Stomach (tissue), 4 donors: Measurements from ENCODE around the gene CCDC124.
"Not testable (repeated sequence)": the region's sequence is repeated elsewhere in the genome, so short reads cannot be mapped to it uniquely, and the experiment has no call there.

ENCODE experiments used
- CTCF ChIP-seq, 7 experiments: fragments of 450-650 bp in 4 of 7; fragments of 200-600 bp in 3 of 7; sonication (generic) in 3 of 7; IDR thresholded peaks; one replicate each; pipeline ENCODE4 v1.5.1; 2016 to 2019; ENCODE audit warnings: antibody characterized with exemption in 7 of 7, control low read depth in 2 of 7, mild to moderate bottlenecking in 1 of 7
- POLR2A ChIP-seq, 4 donors: fragments of 450-650 bp; IDR thresholded peaks; one replicate each; pipeline ENCODE4 v1.6.1; 2016; ENCODE audit warnings: antibody characterized with exemption in 4 of 4, control low read depth in 2 of 4, mild to moderate bottlenecking in 1 of 4, moderate library complexity in 1 of 4

- not testable (repeated sequence) for TF ChIP-seq CTCF, POLR2A (IDR thresholded peaks at IDR 0.05)
These were observed 14.7 kb upstream of the CCDC124 start for GRCh38 chr19:17918151-17918550.
